Spleen (tissue), 11 donors: Measurements from ENCODE around the gene SDC3. TPM values are rescaled to one million over a fixed set of nuclear protein-coding genes. Genes with fewer than 3 reads are reported as not detected.

Source experiments
- DNase-seq: peaks from one replicate; pipeline ENCODE4 v3.0.0-alpha.2; 2020
- H3K27ac ChIP-seq, 8 donors: fragments of 200-600 bp; sonication (generic) in 7 of 8; 1 replicate in 4 of 8; 2 replicates in 4 of 8; pipeline versions ENCODE4 v1.5.0 to v1.8.0; 2016 to 2021; ENCODE audit warnings: inconsistent platforms in 4 of 8, mild to moderate bottlenecking in 4 of 8, moderate library complexity in 1 of 8
- H3K27me3 ChIP-seq, 7 donors: fragments of 200-600 bp; sonication (generic) in 6 of 7; replicated peaks in 1 of 7; 1 replicate in 4 of 7; 2 replicates in 3 of 7; pipeline versions ENCODE4 v1.5.0 to v1.8.0; 2016 to 2021; ENCODE audit warnings: inconsistent platforms in 3 of 7, mild to moderate bottlenecking in 1 of 7
- H3K36me3 ChIP-seq, 6 donors: fragments of 200-600 bp; sonication (generic) in 5 of 6; 1 replicate in 4 of 6; 2 replicates in 2 of 6; pipeline versions ENCODE4 v1.5.0 to v1.8.0; 2016 to 2021; ENCODE audit warnings: inconsistent platforms in 2 of 6
- H3K4me1 ChIP-seq, 6 donors: fragments of 200-600 bp; sonication (generic) in 5 of 6; 1 replicate in 3 of 6; 2 replicates in 3 of 6; pipeline versions ENCODE4 v1.5.0 to v1.8.0; 2016 to 2021; ENCODE audit warnings: inconsistent platforms in 3 of 6
- H3K4me3 ChIP-seq, 8 donors: fragments of 200-600 bp; sonication (generic) in 7 of 8; 1 replicate in 4 of 8; 2 replicates in 4 of 8; pipeline versions ENCODE4 v1.5.0 to v1.8.0; 2016 to 2021; ENCODE audit warnings: inconsistent platforms in 4 of 8, mild to moderate bottlenecking in 4 of 8, moderate library complexity in 2 of 8
- H3K9me3 ChIP-seq, 8 donors: fragments of 200-600 bp; sonication (generic) in 7 of 8; 1 replicate in 4 of 8; 2 replicates in 4 of 8; pipeline versions ENCODE4 v1.5.0 to v1.8.0; 2016 to 2021; ENCODE audit warnings: inconsistent platforms in 4 of 8
- POLR2A ChIP-seq, 3 donors: fragments of 450-650 bp; IDR thresholded peaks; one replicate each; pipeline ENCODE4 v1.5.1; 2017; ENCODE audit warnings: antibody characterized with exemption in 3 of 3, mild to moderate bottlenecking in 1 of 3
- POLR2AphosphoS5 ChIP-seq, 3 donors: sonication (generic); formaldehyde crosslinking; IDR thresholded peaks; one replicate each; pipeline ENCODE4 v1.5.1; 2017; ENCODE audit warnings: antibody characterized with exemption in 3 of 3
- WGBS, 5 donors: extraction: QIAGEN DNeasy Blood & Tissue Kit in 3 of 5; methylation state at CpG; one replicate each; pipeline versions ENCODE4 v1.1.5 to v1.1.7; 2013 to 2018; 5-methylcytosine and 5-hydroxymethylcytosine counted together
- intact Hi-C: fragments of 100-400 bp; cut with DNase I; formaldehyde crosslinking; loops from one replicate; pipeline ENCODE4 v1.15.0; 2023; ENCODE audit warnings: low total_unique reads
- polyA plus RNA-seq, 3 donors: library from polyadenylated mRNA; stranded (reverse); fragments of 200-250 nt; gene quantifications; one replicate each; pipeline ENCODE4 v1.2.1, GENCODE V29; 2013
- total RNA-seq, 7 donors: library from RNA; depleted of rRNA in 3 of 7; stranded (reverse); fragments of >200 nt in 3 of 7; fragmentation: NEBNext Ultra II Directional in 4 of 7; extraction: Animal tissue kit (Norgen Biotek cat#: 25700) in 4 of 7; gene quantifications; one replicate each; pipeline versions ENCODE4 v1.1.0 to v1.2.1, GENCODE V29; 2016 to 2021
- TF ChIP-seq, protein P1 (sequence below), 11 experiments: fragments of 200-600 bp in 7 of 11; fragments of 450-650 bp in 4 of 11; sonication (generic) in 4 of 11; IDR thresholded peaks in 8 of 11; conservative IDR thresholded peaks in 3 of 11; 1 replicate in 7 of 11; 2 replicates in 4 of 11; pipeline versions ENCODE4 v1.4.0 to v1.8.0; 2016 to 2021; ENCODE audit warnings: antibody characterized with exemption in 11 of 11, inconsistent platforms in 4 of 11, mild to moderate bottlenecking in 1 of 11
- donor health status: healthy with polysubstance abuse.
- donor health status: DM: no; HTN: no; CAD: no; lungs with moderate emphysema.
- donor health status: DM: no; HTN: no; CAD: no.
- donor health status: Bipolar disorder and iron deficiency.
- donor health status: healthy.
- donor health status: DM: no; HTN: no; CAD: no.
- donor health status: DM: yes; HTN: yes; CAD: no.

The SDC3 gene
- total and polyA plus RNA-seq, 10 donors = 8.0 to 347 (median 159) TPM

DNA sequence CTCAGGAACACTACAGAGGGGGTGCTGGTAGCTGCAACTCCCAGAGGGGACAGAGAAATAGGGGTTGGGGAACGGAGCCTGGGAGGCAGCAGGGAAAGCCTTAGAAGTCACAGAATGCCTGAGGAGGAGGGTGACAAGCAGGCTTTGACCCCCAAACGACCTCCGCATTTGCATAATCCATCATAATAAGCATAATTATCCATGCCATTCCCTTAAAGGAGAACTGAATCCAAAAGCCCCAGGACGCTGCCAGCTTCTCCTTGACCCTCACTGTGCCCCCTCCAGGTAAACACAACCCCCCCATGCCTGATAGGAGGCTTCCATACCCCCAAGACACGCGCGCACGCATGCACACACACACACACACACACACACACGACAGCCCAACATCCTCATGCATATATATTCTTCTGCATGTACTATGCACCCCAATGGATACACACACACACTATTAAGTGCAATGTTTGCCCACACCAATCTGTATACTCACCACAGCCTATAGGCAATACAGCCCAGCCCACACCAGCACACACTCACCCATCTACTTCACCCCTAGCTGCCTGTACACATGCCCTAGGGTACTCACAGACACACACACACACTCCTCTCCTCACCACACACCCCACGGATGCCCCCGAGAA is 27.8 kb downstream of the SDC3 start:
- Histone ChIP-seq H3K4me1 (peaks cover 0 to 90% (median 47%) of the 10 kb centered on the region in 6 donors), H3K27me3 (peaks cover 0 to 24% (median 0%) of the 10 kb centered on the region in 7 donors), H3K27ac (peak overlapping the region in 2 of 8 donors; percentile 7 to 45), H3K9me3 (no peaks in the 10 kb centered on the region), H3K4me3 (no peak overlapping the region), H3K36me3 (peaks cover 0 to 26% (median 3%) of the 10 kb centered on the region in 6 donors)
- intact Hi-C loops = no loop called here
- 67 to 73% (median 71%) methylated on average over 11 of the region's 11 CpGs for WGBS, 5 donors
- TF ChIP-seq POLR2A (IDR thresholded peaks at IDR 0.05) = no peak
- TF ChIP-seq POLR2AphosphoS5 (IDR thresholded peaks at IDR 0.05) = no peak
- TF ChIP-seq, protein P1, sequence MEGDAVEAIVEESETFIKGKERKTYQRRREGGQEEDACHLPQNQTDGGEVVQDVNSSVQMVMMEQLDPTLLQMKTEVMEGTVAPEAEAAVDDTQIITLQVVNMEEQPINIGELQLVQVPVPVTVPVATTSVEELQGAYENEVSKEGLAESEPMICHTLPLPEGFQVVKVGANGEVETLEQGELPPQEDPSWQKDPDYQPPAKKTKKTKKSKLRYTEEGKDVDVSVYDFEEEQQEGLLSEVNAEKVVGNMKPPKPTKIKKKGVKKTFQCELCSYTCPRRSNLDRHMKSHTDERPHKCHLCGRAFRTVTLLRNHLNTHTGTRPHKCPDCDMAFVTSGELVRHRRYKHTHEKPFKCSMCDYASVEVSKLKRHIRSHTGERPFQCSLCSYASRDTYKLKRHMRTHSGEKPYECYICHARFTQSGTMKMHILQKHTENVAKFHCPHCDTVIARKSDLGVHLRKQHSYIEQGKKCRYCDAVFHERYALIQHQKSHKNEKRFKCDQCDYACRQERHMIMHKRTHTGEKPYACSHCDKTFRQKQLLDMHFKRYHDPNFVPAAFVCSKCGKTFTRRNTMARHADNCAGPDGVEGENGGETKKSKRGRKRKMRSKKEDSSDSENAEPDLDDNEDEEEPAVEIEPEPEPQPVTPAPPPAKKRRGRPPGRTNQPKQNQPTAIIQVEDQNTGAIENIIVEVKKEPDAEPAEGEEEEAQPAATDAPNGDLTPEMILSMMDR (IDR thresholded peaks at IDR 0.05 in 8 of 11, conservative IDR thresholded peaks at IDR 0.05 in 3 of 11) = no peak
- DNase-seq = no peak

DNA sequence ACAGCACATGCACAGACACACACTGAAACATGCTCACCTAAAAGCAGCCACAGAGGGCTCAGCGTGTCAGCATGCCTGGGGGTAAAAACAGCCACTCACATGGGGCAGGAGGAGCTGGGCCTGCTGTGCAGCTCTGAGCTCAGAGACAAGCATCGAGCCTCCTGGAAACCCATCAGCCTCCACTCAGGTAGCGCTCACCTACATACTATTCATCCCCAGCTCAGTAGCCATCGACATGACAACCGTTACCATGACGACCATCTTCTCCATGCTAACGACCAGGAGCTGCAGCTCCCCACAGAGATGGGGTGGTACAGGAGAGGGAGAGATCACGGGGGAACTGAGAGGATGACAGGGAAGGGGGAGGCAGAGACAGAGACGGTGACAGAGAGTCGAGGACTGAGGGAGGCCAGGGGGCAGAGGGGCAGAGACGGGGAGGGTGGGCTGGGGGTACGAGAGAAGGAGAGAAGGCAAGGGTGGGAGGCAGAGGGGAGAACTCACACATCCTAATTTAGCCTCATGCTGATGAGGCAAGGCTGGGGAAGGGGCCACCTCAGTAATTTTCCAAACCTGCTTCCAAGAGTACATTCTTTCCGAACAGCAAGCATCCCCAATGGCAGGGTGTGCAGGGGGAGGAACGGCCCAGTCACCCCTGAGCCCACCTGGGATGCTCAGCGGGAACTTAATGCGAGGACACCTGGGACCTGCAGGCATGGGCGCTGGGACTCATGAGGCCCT is 28.4 kb downstream of the SDC3 start:
- Histone ChIP-seq H3K9me3 (no peaks in the 10 kb centered on the region), H3K4me1 (peaks cover 0 to 84% (median 43%) of the 10 kb centered on the region in 6 donors), H3K4me3 (no peak overlapping the region), H3K36me3 (peaks cover 0 to 32% (median 3%) of the 10 kb centered on the region in 6 donors), H3K27ac (peak overlapping the region in 1 of 8 donors; percentile 69), H3K27me3 (peaks cover 0 to 24% (median 0%) of the 10 kb centered on the region in 7 donors)
- WGBS, 5 donors = 51 to 70% (median 61%) methylated on average over 17 of the region's 17 CpGs
- intact Hi-C loops = no loop called here
- DNase-seq = no peak
- TF ChIP-seq, protein P1 (IDR thresholded peaks at IDR 0.05 in 8 of 11, conservative IDR thresholded peaks at IDR 0.05 in 3 of 11) = no peak
- TF ChIP-seq POLR2A (IDR thresholded peaks at IDR 0.05) (no peak), POLR2AphosphoS5 (IDR thresholded peaks at IDR 0.05) (peak in 1 of 3 donors; percentile 18)

DNA sequence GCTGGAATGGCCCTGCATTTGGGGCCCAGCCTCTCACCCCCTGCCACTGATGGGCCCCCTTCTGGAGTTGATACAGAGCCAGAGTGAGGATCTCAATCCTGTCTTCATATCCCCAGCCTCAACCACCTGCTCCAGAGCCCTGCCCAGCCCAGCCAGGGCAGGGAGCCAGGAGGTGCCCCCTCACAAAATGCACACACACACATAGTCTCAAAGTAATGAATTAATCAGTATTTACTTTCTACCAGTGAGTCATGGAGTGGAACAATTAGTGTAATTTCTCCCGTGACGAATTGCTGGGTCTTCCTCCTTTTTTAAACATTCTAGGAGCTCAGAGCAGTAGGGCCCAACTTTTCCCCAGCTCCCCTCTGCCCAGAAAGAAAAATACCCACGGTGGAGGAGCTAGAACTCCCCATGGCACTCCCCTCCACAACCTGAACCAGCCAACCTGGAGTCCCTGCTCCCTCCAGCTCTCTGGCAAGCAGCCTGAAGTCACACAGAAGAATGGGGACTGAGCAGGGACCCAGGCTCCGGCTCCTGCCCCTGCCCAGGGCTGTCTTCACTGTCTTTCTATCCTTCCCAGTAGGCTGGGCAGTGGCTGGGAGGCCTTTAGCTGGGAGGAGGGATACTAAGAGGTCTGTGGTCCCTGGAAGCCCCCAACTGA is 29.3 kb downstream of the SDC3 start:
- 52 to 65% (median 61%) methylated on average over 4 of the region's 4 CpGs for WGBS, 5 donors
- H3K36me3 ChIP-seq = peaks cover 0 to 39% (median 3%) of the 10 kb centered on the region in 6 donors
- intact Hi-C loops = no loop called here
- H3K4me3 ChIP-seq = no peak overlapping the region
- peaks cover 0 to 24% (median 0%) of the 10 kb centered on the region in 7 donors for H3K27me3 ChIP-seq
- peaks cover 0 to 82% (median 43%) of the 10 kb centered on the region in 6 donors for H3K4me1 ChIP-seq
- no peak for DNase-seq
- peak overlapping the region in 1 of 8 donors; percentile 69 for H3K27ac ChIP-seq
- no peaks in the 10 kb centered on the region for H3K9me3 ChIP-seq
- TF ChIP-seq POLR2A (IDR thresholded peaks at IDR 0.05) (no peak), POLR2AphosphoS5 (IDR thresholded peaks at IDR 0.05) (no peak)
- TF ChIP-seq, protein P1 (IDR thresholded peaks at IDR 0.05 in 8 of 11, conservative IDR thresholded peaks at IDR 0.05 in 3 of 11) = no peak
